Astrocyte of the hippocampus (primary cell): ENCODE results near the gene HYI.
A peak's percentile ranks its signal among the peaks of the same experiment; 100 is the strongest.
"Not testable (repeated sequence)": the region's sequence is repeated elsewhere in the genome, so short reads cannot be mapped to it uniquely, and the experiment has no call there.

Experiments used
- DNase-seq: peaks from one replicate; pipeline ENCODE4 v3.0.0; 2011; ENCODE audit warnings: low read depth, low spot score

HYI gene, protein sequence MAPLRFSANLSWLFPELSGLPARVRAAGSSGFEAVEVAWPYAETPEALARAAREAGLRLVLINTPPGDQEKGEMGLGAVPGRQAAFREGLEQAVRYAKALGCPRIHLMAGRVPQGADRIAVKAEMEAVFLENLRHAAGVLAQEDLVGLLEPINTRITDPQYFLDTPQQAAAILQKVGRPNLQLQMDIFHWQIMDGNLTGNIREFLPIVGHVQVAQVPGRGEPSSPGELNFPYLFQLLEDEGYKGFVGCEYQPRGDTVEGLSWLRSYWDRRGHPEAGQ

DNA sequence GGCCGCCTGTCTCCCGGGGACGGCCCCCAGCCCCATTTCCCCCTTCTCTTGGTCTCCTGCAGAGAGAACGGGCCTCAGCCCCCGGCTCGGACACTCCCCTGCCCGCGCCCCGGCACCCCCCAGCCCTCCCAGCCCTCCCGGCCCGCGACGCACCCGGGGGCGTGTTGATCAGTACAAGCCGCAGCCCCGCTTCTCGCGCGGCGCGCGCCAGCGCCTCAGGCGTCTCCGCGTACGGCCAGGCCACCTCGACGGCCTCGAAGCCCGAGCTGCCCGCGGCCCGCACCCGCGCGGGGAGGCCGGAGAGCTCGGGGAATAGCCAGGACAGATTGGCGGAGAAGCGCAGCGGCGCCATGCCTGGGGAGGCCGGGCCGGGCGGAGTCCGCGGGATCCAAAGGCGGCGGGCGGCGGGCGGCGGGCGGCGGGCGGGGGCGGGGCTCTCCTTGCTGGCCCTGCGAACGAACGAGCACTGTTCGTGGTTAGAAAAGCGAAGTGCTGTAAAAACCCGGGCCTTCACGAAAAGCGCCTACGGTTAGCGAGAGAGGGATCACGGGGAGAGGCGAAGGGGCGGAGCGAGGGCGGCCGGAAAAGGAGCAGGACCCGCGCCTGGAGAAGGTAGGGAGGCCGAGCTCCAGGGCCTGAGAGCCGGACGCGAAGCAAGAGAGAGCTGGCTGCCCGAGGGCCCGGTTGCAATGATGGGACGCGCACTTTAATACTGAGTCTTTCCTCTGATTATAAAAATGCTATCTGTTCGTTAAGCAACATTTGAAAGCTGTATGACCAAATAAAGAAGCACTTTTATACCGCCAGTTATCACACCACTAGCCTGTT, at the start of gene HYI:
Gene HYI, minus strand, starts transcription at position 490 of the 828 bp plus-strand sequence. Its CDS starts 138 bp downstream, at position 352.
- DNase-seq, result peak; percentile 93

DNA sequence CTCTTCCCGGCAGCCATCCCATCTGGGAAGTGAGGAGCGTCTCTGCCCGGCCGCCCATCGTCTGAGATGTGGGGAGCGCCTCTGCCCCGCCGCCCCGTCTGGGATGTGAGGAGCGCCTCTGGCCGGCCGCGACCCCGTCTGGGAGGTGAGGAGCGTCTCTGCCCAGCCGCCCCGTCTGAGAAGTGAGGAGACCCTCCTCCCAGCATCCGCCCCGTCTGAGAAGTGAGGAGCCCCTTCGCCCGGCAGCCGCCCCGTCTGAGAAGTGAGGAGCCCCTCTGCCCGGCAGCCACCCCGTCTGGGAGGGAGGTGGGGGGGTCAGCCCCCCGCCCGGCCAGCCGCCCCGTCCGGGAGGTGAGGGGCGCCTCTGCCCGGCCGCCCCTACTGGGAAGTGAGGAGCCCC, 48.1 kb upstream of the HYI start:
- not testable (repeated sequence) for DNase-seq

DNA sequence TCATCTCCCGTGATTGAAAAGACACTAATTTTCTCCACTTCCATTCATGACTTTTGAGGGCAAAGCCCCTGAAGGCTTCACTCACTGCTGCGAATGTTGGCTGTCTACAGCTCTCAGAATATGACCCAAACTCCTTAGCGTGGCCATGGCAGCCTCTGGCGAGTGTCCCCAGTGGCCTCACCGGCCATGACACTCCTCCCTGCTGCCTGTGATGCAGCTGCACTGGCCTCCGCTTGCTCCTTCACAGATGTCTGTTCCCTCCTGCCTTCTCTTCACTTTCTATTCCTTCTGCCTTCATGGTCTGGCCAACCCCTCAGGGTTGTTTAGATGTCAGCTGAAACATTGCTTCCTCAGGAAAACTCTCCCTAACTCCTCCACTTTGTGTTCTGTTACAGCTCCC, 46.2 kb upstream of the HYI start:
- DNase-seq, result no peak

DNA sequence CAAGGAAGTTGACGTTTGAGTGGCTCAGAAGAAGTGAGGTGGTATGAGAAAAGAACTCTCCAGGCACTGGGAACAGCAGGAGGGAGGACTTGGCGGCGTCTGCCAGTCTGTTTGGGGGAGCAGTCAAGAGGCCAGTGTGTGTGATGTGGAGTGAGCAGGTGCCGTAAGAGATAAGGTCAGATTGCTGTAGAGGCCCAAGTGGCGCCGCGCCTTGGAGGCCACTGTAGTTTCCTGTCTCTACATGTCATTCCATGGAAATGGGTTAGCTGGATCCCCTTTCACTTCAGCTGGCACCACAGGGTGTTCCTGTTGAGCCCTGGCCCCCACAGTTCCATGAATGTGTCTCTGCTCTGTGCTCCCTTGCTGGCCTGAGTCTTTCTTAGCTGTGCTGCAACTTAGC, 41.5 kb upstream of the HYI start:
- DNase-seq, result no peak

DNA sequence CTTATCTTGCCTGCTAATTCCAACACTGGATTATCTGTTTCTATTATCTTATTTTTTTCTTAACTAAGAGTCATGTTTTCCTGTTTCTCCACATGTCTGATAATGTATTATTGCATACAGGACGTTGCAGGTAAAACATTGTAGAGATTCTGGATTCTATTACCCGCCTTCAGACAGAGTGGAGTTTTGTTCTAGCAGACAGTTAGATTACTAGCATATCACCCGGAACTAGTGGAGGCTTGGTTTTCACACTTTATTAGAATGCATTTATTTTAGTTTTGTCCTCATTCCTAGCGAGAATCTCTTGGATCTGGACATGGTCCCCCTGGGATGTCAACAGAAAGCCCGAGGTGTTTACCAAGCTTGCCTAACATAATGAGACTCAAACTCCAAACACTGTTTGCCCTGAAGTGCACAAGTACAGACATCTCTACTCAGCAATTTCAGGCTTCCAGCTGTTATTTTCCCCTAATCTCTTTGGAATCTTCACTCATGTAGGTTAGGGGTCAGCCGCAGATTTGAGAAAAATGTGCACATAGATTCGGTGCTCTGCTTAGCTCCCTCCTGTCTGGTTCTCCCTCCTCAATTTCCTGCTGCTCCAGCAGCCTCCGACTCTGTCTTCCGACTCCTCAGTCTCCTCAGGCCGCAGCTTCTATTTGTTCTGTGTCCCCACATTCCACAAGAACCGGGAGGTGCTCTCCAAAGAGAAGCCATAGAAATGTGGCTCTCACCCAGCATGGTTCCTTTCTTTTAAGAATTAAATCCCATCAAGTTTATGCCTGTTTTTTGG, 40.1 kb upstream of the HYI start:
- DNase-seq, result peak; percentile 21

DNA sequence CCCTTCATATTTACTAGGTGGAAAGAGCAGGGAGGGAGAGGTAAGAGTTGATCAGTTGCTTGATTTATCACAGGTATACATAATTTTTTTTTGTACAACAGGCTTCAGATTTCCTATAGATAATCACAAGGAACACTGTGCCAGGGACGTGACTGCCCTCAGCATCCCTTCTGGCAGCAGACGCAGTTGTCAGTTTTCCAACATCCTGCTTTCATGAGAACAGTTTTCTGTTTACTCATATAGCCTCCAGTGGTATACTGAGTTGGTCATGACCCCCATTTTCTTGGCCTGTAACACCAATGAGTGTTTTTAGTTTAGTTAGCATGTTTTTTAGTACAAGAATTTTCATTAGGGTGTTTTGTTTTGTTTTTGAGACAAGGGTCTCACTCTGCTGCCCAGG, 39.1 kb upstream of the HYI start:
- DNase-seq, result no peak

DNA sequence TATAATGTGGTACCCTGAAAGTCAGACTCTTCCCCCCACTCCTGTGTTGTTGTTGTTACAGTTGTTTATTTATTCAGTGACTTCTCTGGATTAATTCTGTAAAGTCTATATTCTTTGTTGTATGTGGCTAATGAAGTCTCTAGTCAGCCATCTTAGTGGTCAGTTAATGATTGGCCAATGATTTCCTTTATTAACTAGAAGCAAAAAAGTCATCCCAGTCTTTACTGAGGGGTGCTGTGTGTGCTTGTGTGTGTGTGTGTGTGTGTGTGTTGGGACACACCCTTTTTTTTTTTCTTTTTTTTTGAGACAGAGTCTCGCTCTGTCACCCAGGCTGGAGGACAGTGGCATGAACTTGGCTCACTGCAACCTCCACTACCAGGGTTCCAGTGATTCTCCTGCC, 37.3 kb upstream of the HYI start:
- DNase-seq, result no peak

DNA sequence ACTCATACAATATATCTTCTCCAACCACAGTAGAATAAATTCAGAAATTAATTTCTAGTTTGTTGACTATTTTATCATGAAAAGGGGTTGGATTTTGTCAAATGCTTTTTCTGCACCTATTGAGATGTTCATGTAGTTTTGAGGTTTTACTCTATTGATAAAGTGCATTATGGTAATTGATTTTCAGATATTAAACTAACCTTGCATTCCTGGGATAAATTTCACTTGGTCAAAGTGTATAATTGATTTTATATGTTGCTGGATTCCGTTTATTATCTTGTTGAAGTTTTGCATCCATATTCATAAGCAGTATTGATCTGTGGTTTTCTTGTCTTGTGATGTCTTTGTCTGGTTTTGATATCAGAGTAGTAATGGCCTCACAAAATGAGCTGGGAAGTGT, 34.4 kb upstream of the HYI start:
- DNase-seq, result no peak

DNA sequence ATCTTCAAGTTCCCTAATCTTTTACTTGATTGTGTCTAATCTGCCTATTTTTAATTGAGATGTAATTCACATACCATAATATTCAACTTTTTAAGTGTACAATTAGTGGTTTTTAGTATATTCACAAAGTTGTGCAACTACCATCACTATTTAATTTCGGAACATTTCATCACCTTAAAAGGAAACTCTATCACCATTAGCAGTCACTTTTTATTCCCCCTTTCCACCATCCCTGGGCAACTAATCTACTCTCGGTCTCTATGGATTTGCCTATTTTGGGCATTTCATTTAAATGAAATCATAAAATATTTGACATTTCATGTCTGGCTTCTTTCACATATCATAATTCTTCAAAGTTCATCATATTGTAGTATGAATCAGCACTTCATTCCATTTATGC, 30.6 kb upstream of the HYI start:
- DNase-seq, result no peak

DNA sequence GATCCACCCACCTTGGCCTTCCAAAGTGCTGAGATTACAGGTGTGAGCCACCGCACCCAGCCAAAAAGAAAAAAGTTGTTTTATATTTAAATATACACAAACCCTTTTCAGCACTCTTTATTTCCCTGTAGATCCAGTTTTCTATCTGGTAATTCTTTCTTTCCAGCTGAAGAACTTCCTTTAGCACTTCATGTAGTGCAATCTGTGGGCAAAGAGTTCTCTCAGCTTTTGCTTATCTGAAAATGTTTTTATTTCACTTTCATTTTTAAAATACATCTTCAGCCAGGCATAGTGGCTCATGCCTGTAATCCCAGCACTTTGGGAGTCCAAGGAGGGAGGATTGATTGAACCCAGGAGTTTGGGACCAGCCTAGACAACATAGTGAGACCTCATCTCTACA, 28.5 kb upstream of the HYI start:
- no peak for DNase-seq

DNA sequence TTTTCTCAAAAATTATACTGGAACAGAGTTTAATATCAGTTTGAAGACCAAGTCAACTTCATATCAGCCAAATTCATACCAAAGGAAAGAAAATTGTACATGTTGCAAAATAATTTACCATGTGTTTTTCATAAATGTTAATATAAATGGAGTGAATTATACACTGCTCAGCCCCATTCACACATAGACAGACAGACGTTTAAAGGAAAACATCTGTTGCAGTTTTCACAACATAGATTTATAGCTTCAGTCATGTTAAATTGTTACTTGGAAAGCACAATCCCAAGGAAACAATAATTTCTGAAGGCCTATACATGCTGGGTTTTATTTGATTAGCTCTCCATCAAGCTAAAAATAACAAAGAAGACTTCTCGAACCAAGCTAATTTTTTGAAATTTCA, 27.8 kb upstream of the HYI start:
- no peak for DNase-seq

DNA sequence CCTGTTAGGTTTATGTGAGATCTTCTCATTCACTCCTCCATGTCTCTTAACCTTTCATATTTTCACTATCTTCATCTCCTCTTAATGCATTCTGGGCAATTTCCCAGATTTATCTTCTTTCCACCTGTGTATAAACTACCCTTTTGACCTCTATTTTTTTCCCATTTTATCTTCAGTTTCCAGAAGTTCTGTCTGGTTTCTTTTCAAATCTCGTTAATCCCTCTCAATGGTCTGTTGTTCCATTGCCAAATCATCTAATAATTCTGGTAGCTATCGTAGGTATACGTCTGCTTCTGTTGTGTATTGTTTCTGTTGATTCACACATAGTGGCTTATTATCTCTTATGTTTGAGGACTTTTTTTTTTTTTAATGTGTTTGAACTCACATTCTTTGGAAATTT, 25.7 kb upstream of the HYI start:
- DNase-seq, result no peak

DNA sequence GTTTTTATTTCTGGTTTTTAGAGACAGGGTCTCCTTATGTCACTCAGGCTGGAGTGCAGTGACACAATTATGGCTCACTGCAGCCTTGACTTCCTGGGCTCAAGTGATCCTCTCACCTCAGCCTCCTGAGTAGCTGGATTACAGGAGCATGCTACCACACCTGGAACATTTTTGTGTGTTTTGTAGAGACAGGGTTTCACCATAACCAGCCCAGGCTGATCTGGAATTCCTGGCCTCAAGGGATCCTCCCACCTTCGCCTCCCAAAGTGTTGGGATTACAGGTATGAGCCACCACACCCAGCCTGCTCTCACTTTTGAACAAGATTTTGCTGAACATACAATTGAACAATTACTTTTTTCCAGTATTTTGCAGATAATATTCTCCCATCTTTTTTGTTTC, 24.0 kb upstream of the HYI start:
- DNase-seq, result no peak

DNA sequence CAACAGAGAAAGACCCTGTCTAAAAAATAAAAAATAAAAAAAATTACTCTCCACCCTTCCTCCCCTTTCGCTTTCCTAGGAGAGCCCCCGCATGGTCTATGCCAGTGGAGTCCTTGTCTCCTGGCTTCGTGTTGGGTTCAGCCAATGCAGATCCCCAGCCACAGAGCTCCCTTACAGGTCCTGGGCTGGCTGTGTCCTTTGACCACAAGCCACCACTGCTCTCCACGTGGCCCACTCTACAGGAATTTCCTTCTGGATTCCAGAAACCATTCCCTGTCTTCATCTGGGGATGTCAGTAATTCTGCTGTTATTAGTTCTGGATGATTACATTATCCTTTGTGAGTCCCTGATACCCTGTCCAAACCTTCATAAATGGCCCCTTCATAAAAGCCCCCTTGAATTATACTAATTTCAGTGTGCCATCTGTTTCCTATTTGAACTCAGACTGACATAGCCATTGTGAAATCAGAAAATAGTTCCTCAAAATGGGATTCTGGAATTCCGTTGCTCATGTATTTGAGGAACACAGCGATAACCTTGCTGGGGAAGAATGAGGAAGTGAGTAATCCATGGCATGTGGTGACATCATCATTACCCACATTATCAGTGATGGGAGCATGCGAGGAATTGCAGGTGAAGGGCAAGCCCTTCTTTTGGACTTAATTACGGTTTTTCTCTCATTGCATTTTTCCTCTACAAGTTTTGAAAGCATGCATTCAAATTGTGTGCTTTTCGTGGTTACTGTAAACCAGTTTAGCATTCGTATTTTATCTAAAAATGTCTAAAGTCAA, 22.1 kb upstream of the HYI start:
- DNase-seq, result peak; percentile 71

DNA sequence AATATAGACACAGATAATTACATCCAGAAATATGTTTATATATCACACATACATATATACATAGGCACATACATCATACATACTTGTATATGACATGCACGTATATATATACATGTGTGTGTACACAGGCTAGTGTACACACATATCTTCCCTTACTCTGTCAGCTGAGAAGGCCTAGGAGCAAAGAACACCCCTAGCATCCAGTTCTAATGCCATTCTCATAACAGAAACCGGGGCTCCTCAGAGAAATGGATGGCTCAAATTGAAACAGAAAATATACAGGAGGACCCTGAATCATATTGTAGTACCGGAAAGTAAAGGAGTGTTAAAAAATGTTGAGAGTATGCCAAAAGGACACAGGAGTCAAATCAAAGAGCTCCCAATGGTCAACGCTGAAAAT, 19.7 kb upstream of the HYI start:
- DNase-seq, result no peak

DNA sequence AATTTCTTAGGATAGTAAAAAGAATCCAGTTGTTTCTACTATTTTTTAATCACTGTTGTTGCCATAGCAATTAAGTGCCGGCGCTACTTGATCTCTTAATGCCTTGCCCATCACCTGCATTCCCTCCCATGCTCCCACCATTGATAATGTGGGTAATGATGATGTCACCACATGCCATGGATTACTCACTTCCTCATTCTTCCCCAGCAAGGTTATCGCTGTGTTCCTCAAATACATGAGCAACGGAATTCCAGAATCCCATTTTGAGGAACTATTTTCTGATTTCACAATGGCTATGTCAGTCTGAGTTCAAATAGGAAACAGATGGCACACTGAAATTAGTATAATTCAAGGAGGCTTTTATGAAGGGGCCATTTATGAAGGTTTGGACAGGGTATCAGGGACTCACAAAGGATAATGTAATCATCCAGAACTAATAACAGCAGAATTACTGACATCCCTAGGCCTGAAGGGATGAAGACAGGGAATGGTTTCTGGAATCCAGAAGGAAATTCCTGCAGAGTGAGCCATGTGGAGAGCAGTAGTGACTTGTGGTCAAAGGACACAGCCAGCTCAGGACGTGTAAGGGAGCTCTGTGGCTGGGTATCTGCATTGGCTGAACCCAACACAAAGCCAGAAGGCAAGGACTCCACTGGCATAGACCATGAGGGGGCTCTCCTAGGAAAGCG, 18.9 kb upstream of the HYI start:
- peak; percentile 94 for DNase-seq

DNA sequence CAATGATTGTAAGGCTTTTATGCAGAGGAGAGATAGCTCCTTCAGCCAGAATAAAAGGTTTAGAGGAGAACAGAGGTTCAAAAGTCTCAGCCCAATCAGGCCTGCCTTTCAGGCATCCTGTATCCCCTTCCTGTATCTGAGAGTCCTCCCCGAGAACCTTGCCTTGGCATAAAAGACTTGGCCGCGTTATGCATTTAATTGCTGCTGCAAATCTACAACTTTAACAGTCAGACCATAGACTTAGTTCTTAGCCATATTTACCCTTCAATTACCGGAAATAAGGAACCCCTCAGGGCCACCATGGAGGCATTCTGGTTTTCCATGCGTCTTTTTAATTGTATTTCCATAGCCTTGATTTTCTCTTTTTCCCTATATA, 18.3 kb upstream of the HYI start:
- no peak for DNase-seq

DNA sequence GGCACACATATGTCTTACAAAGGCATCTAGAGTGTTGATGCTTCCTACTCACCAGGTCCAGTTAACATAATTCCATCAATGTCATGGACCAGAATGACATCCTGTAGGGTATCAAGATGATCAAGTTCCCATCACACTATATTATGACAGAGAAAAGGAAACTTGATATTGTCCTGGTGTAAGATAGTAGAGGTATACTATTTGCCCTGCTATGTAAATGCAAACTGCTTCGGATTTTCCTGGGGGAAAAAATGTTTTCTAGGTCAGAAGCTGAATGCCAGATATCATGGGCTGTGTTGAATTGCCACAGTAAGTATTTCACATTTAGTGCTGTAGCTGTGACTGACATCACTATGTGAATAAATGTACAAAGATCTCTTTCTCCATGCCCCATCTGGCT, 16.2 kb upstream of the HYI start:
- DNase-seq, result no peak

DNA sequence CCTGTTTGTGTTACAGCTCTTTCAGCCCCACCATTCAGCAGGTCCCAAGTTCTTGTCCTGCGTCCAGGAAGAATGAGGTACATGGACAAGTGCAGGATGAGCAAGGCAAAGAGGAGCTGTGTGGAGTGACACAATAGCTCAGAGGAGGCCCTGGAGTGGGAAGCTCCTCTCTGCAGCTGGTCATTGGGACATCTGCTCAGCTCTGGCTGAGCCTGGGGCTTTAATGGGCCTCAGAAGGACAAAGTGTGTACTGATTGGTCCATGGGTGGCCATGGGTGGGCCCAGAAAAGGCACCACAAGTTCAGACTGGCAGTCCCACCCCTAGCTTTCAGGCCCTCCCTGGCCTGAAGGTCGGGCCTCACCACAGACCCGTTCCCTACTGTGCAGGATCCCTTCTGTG, 14.7 kb upstream of the HYI start:
- no peak for DNase-seq

DNA sequence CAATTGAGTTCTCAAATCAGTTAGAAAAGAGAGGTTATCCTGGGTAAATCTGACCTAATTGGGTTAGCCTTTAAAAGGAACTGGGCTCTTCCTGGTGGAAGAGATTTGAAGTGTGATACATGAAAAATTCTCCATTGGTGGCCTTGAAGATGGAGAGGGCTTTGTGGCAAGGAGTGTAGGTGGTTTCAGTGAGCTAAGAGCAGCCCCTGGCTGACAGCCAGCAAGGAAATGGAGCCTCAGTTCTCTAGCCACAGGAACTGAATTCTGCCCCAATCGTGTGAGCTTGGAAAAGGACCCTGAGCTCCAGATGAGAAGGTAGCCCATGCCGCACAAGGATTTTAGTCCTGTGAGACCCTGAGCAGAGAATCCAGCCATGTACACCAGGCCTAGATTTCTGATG, 12.7 kb upstream of the HYI start:
- DNase-seq, result peak; percentile 34

DNA sequence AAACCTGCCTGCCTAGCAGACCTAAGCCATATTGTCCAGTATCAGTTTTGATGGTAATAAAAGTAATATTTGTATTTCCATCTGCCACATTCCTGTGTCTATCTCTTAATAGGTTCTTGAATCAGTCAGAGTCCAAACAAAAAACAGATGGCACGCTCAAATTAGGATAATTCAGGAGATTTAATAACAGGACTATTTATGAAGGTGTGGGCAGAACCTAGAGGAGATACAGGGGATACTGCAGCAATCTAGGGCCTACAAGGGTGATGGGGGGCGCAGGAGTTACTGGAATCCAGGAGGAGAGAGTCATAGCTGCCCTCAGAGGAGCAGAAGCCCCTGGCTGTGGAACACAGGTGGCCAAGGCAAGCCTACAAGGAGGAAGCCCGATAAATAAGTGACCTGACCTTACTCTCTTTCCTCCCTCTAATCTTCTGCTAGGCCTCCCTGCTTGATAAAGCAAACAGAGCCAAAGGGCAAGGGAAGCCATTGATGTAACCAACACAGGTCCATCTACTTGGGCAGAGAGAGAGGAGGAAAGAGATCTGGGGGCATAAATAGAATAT, 11.9 kb upstream of the HYI start:
- no peak for DNase-seq
